Endodermal cell (in vitro differentiated cells): ENCODE data around the gene ACADS. TPM values are rescaled to one million over a fixed set of nuclear protein-coding genes. Genes with fewer than 3 reads are reported as not detected.

Experiments
- DNase-seq: peaks from one replicate; pipeline ENCODE4 v3.0.0-alpha.2; 2017
- H3K27ac ChIP-seq: 2 replicates; pipeline ENCODE4 v1.5.1; 2013; ENCODE audit warnings: mild to moderate bottlenecking, low read depth, low read length, moderate library complexity
- H3K27me3 ChIP-seq: 2 replicates; pipeline ENCODE4 v1.6.1; 2013; ENCODE audit warnings: mild to moderate bottlenecking, low read length, moderate library complexity; ENCODE audit not compliant: insufficient read depth, control insufficient read depth, poor library complexity, severe bottlenecking
- H3K36me3 ChIP-seq: 2 replicates; pipeline ENCODE4 v1.7.0; 2013; ENCODE audit warnings: mild to moderate bottlenecking, low read length, moderate library complexity; ENCODE audit not compliant: control insufficient read depth, insufficient read depth
- H3K4me1 ChIP-seq: one replicate; pipeline ENCODE4 v1.7.0; 2013; ENCODE audit warnings: low read length; ENCODE audit not compliant: control insufficient read depth, insufficient read depth
- H3K4me3 ChIP-seq: 2 replicates; pipeline ENCODE4 v1.5.1; 2013; ENCODE audit warnings: mild to moderate bottlenecking, low read length, moderate library complexity
- H3K9ac ChIP-seq: 2 replicates; pipeline ENCODE4 v1.6.1; 2013; ENCODE audit warnings: mild to moderate bottlenecking, low read length, moderate library complexity; ENCODE audit not compliant: poor library complexity, severe bottlenecking; ENCODE audit errors: extremely low read depth
- H3K9me3 ChIP-seq: 2 replicates; pipeline ENCODE4 v1.6.1; 2013; ENCODE audit warnings: mild to moderate bottlenecking, low read length, moderate library complexity; ENCODE audit not compliant: control insufficient read depth
- H3K27ac Mint-ChIP-seq: 2 replicates; pipeline ENCODE4 v1.8.0; 2020; ENCODE audit warnings: mixed read lengths
- H3K27me3 Mint-ChIP-seq: 2 replicates; pipeline ENCODE4 v1.8.0; 2021; ENCODE audit warnings: mild to moderate bottlenecking, mixed read lengths; ENCODE audit not compliant: insufficient read depth
- H3K36me3 Mint-ChIP-seq: 2 replicates; pipeline ENCODE4 v1.8.0; 2020; ENCODE audit warnings: low read depth, mixed read lengths
- H3K4me1 Mint-ChIP-seq: 2 replicates; pipeline ENCODE4 v1.8.0; 2020; ENCODE audit warnings: mixed read lengths
- H3K4me3 Mint-ChIP-seq: 2 replicates; pipeline ENCODE4 v1.8.0; 2020; ENCODE audit warnings: mild to moderate bottlenecking, moderate library complexity, mixed read lengths
- H3K9me3 Mint-ChIP-seq: 2 replicates; pipeline ENCODE4 v1.8.0; 2020; ENCODE audit warnings: mild to moderate bottlenecking, mixed read lengths
- CTCF ChIP-seq: fragments of 200-600 bp; sonication (generic); conservative IDR thresholded peaks from 2 replicates; pipeline ENCODE4 v1.5.0; 2021; ENCODE audit warnings: antibody characterized with exemption, mild to moderate bottlenecking
- WGBS, 2 experiments: methylation state at CpG; one replicate each; pipeline versions ENCODE4 v1.1.5 to v1.1.7; 2013; ENCODE audit warnings: missing lambda C conversion rate in 2 of 2, mixed read lengths in 1 of 2; ENCODE audit not compliant: insufficient coverage in 1 of 2, insufficient read length in 1 of 2; 5-methylcytosine and 5-hydroxymethylcytosine counted together
- total RNA-seq, 2 donors: library from RNA; stranded (reverse); fragmentation: NEBNext Ultra II Directional in 1 of 2; extraction: Animal tissue kit (Norgen Biotek cat#: 25700) in 1 of 2; gene quantifications; 2 replicates in 1 of 2; 3 replicates in 1 of 2; pipeline ENCODE4 v1.2.1, GENCODE V29; 2021

ACADS gene
- total RNA-seq, 2 donors from 2014 or later = 8.0 to 9.2 TPM

GRCh38 chr12:120754792-120755191 is 29.2 kb downstream of the ACADS start:
- H3K9ac ChIP-seq = no peak overlapping the region
- H3K4me3 Mint-ChIP-seq = no peak overlapping the region
- peaks cover 2% of the 10 kb centered on the region for H3K36me3 Mint-ChIP-seq
- H3K27ac ChIP-seq = no peak overlapping the region
- H3K4me1 Mint-ChIP-seq = peaks cover 6% of the 10 kb centered on the region
- no peak for DNase-seq
- no peaks in the 10 kb centered on the region for H3K36me3 ChIP-seq
- H3K4me1 ChIP-seq = no peaks in the 10 kb centered on the region
- H3K27me3 Mint-ChIP-seq = peaks cover 3% of the 10 kb centered on the region
- no peak for TF ChIP-seq CTCF
- H3K27me3 ChIP-seq = no peaks in the 10 kb centered on the region
- H3K9me3 Mint-ChIP-seq = peaks cover 15% of the 10 kb centered on the region
- H3K4me3 ChIP-seq = no peak overlapping the region
- H3K27ac Mint-ChIP-seq = no peak overlapping the region
- peaks cover 7% of the 10 kb centered on the region for H3K9me3 ChIP-seq

- Mint-ChIP-seq H3K27me3 (peaks cover 3% of the 10 kb centered on the region), H3K9me3 (peaks cover 15% of the 10 kb centered on the region), H3K36me3 (peaks cover 2% of the 10 kb centered on the region), H3K27ac (no peak overlapping the region), H3K4me1 (peaks cover 6% of the 10 kb centered on the region), H3K4me3 (no peak overlapping the region)
- Histone ChIP-seq H3K4me1 (no peaks in the 10 kb centered on the region), H3K9me3 (peaks cover 7% of the 10 kb centered on the region), H3K9ac (no peak overlapping the region), H3K27me3 (no peaks in the 10 kb centered on the region), H3K36me3 (no peaks in the 10 kb centered on the region), H3K27ac (no peak overlapping the region), H3K4me3 (no peak overlapping the region)
- no peak for DNase-seq
- TF ChIP-seq CTCF = no peak
Observed at GRCh38 chr12:120755269-120755668, 29.6 kb downstream of the ACADS start.

GRCh38 chr12:120757226-120757742 is 31.7 kb downstream of the ACADS start:
- no peak for TF ChIP-seq CTCF
- Histone ChIP-seq H3K4me3 (no peak overlapping the region), H3K9ac (no peak overlapping the region), H3K27me3 (no peaks in the 10 kb centered on the region), H3K4me1 (no peaks in the 10 kb centered on the region), H3K27ac (no peak overlapping the region), H3K9me3 (peaks cover 7% of the 10 kb centered on the region), H3K36me3 (peaks cover 10% of the 10 kb centered on the region)
- DNase-seq = no peak
- Mint-ChIP-seq H3K27me3 (peaks cover 3% of the 10 kb centered on the region), H3K4me3 (no peak overlapping the region), H3K9me3 (peaks cover 15% of the 10 kb centered on the region), H3K27ac (no peak overlapping the region), H3K36me3 (peaks cover 17% of the 10 kb centered on the region), H3K4me1 (peaks cover 6% of the 10 kb centered on the region)
- WGBS, 2 experiments = 93 to 100% methylated on average over 3 to 4 of the region's 4 CpGs
